ENCODE measurements around the gene RGS10. TPM values are rescaled to one million over a fixed set of nuclear protein-coding genes. Genes with fewer than 3 reads are reported as not detected.

The RGS10 gene
- total RNA-seq, 1 experiment from 2014 or later: 16.6 TPM

DNA sequence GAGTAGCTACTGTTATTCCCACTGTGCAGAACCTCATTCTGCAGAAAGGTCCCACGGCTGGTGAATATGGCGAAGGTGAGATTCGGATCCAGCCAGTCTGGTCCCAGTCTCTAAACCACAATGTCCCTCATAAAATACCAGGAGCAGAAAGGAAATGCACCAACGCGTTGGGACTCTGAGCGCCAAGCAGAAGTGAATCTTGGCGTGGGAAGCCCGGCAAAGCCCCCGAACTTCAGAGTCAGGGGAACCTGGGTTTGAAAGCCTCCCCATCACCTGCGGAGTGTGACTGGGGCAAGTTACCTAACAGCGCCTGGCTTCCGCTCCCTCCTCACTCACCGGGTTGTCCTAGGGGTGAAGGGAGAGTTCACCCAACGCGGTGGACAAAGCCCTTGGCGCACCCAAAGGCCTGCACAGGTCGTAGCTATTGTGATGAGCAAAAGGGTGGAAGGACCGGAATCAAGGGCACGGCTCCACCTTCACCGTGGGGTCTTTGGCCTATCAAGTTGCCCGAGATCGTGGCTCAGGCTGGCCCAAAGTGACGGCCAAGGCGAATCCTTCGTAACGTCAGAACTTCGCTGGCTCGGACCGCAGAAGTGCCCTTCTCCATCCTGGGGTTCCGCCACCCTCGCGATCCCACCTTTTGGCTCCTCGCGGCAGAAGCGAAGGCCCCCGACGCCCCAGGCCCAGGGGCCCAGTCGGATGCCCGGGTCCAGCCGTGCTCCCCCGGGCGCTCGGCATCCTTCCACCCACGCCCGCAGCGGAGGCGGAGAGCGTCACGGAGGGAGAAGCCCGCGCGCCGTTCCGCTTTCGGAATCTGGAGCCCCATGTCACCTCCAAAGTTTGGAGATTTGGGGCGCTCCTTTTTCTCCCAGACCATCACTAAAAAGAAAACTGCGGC, 811 bp downstream of the RGS10 start:
- no peak for DNase-seq (ENCODE audit: low spot score)
- no peak overlapping the region for H3K27ac ChIP-seq (ENCODE audit: low read depth, low read length, poor library complexity, severe bottlenecking)
- H3K9me3 ChIP-seq (ENCODE audit: low read depth, low read length, poor library complexity, severe bottlenecking): no peaks in the 10 kb centered on the region
- peak overlapping the region; percentile 67 for H3K4me3 ChIP-seq (ENCODE audit: low read depth, low read length, poor library complexity, severe bottlenecking)
- intact Hi-C loops (cut with micrococcal nuclease; ENCODE audit: unreplicated experiment): loop anchor here (5.0 kb wide), 1 partner anchor 334 kb away; the partner anchor contains the start of gene GRK5
- ChIA-PET CTCF (no interaction called here), POLR2A (ENCODE audit: low non-redundant PET) (no interaction called here)
- no TSS peak for BruUV-seq (replicated peaks)
- H3K27me3 ChIP-seq (replicated peaks; ENCODE audit: insufficient read depth, low read depth, low read length, poor library complexity): no peaks in the 10 kb centered on the region
- H3K36me3 ChIP-seq (ENCODE audit: insufficient read depth, low read length, poor library complexity, severe bottlenecking): no peaks in the 10 kb centered on the region
- TF ChIP-seq CTCF (conservative IDR thresholded peaks at IDR 0.05; ENCODE audit: low read depth, low read length) (no peak), EZH2 (IDR thresholded peaks at IDR 0.05; ENCODE audit: borderline replicate concordance, low read depth, low read length, poor library complexity, severe bottlenecking) (no peak)
- H3K4me1 ChIP-seq (ENCODE audit: insufficient read depth, low read length, poor library complexity, severe bottlenecking): peaks cover 41% of the 10 kb centered on the region

- Histone ChIP-seq H3K36me3 (ENCODE audit: insufficient read depth, low read length, poor library complexity, severe bottlenecking) (no peaks in the 10 kb centered on the region), H3K27me3 (replicated peaks; ENCODE audit: insufficient read depth, low read depth, low read length, poor library complexity) (no peaks in the 10 kb centered on the region), H3K4me1 (ENCODE audit: insufficient read depth, low read length, poor library complexity, severe bottlenecking) (peaks cover 35% of the 10 kb centered on the region), H3K27ac (ENCODE audit: low read depth, low read length, poor library complexity, severe bottlenecking) (no peak overlapping the region), H3K4me3 (ENCODE audit: low read depth, low read length, poor library complexity, severe bottlenecking) (peak overlapping the region; percentile 67), H3K9me3 (ENCODE audit: low read depth, low read length, poor library complexity, severe bottlenecking) (no peaks in the 10 kb centered on the region)
- TF ChIP-seq CTCF (conservative IDR thresholded peaks at IDR 0.05; ENCODE audit: low read depth, low read length) (no peak), EZH2 (IDR thresholded peaks at IDR 0.05; ENCODE audit: borderline replicate concordance, low read depth, low read length, poor library complexity, severe bottlenecking) (no peak)
- POLR2A ChIA-PET (ENCODE audit: low non-redundant PET): no interaction called here
- intact Hi-C loops (cut with micrococcal nuclease; ENCODE audit: unreplicated experiment): loop anchor here (5.0 kb wide), 1 partner anchor 334 kb away; the partner anchor contains the start of gene GRK5
- no TSS peak for BruUV-seq (replicated peaks)
- DNase-seq (ENCODE audit: low spot score): peak; percentile 34
- CTCF ChIA-PET: no interaction called here
These were observed 1.5 kb downstream of the RGS10 start for GRCh38 chr10:119541046-119541445.

- no peak overlapping the region for H3K4me3 ChIP-seq (ENCODE audit: low read depth, low read length, poor library complexity, severe bottlenecking)
- H3K36me3 ChIP-seq (ENCODE audit: insufficient read depth, low read length, poor library complexity, severe bottlenecking): no peaks in the 10 kb centered on the region
- no peaks in the 10 kb centered on the region for H3K9me3 ChIP-seq (ENCODE audit: low read depth, low read length, poor library complexity, severe bottlenecking)
- H3K4me1 ChIP-seq (ENCODE audit: insufficient read depth, low read length, poor library complexity, severe bottlenecking): peaks cover 25% of the 10 kb centered on the region
- no peak for DNase-seq (ENCODE audit: low spot score)
- H3K27ac ChIP-seq (ENCODE audit: low read depth, low read length, poor library complexity, severe bottlenecking): no peak overlapping the region
- no TSS peak for BruUV-seq (replicated peaks)
- H3K27me3 ChIP-seq (replicated peaks; ENCODE audit: insufficient read depth, low read depth, low read length, poor library complexity): no peaks in the 10 kb centered on the region
- intact Hi-C loops (cut with micrococcal nuclease; ENCODE audit: unreplicated experiment): loop anchor here (5.0 kb wide), 1 partner anchor 333 kb away; the partner anchor contains the start of gene GRK5
- TF ChIP-seq CTCF (conservative IDR thresholded peaks at IDR 0.05; ENCODE audit: low read depth, low read length) (no peak), EZH2 (IDR thresholded peaks at IDR 0.05; ENCODE audit: borderline replicate concordance, low read depth, low read length, poor library complexity, severe bottlenecking) (no peak)
- ChIA-PET POLR2A (ENCODE audit: low non-redundant PET) (no interaction called here), CTCF (no interaction called here)
These were observed 2.5 kb downstream of the RGS10 start for GRCh38 chr10:119540038-119540437.
